Activated CD8-positive, alpha-beta T cell treated with anti-CD3 and anti-CD28 coated beads, Interleukin-2, amount 10 ng/mL, durations not matched to agents 7 days and 5 days (primary cell): ENCODE data around the gene KLRK1. TPM values are rescaled to one million over a fixed set of nuclear protein-coding genes. Genes with fewer than 3 reads are reported as not detected.
"Not testable (repeated sequence)": the region's sequence is repeated elsewhere in the genome, so short reads cannot be mapped to it uniquely, and the experiment has no call there.

Experiments
- ATAC-seq: fragments of 150-1000 bp; cut with Tn5 transposase; one replicate; pipeline ENCODE4 v1.10.0; 2021; ENCODE audit warnings: moderate library complexity
- CTCF ChIA-PET: fragments of 350-600 bp; sonication (Branson Sonifier 250); formaldehyde crosslinking; loops from one replicate; lab custom pipeline; 2021; ENCODE audit warnings: antibody characterized with exemption; lab: Charles Lee
- POLR2A ChIA-PET: fragments of 350-600 bp; sonication (Branson Sonifier 250); formaldehyde crosslinking; loops from one replicate; lab custom pipeline; 2021; ENCODE audit warnings: antibody characterized with exemption; lab: Charles Lee
- DNase-seq: peaks from one replicate; pipeline ENCODE4 v3.0.0-alpha.2; 2020
- H3K27ac Mint-ChIP-seq: one replicate; pipeline ENCODE4 v1.8.0; 2021; ENCODE audit warnings: mild to moderate bottlenecking, mixed read lengths
- H3K27me3 Mint-ChIP-seq: one replicate; pipeline ENCODE4 v1.8.0; 2021; ENCODE audit warnings: low read depth, mixed read lengths
- H3K36me3 Mint-ChIP-seq: one replicate; pipeline ENCODE4 v1.8.0; 2021; ENCODE audit warnings: low read depth, mixed read lengths
- H3K4me1 Mint-ChIP-seq: one replicate; pipeline ENCODE4 v1.8.0; 2021; ENCODE audit warnings: low read depth, mixed read lengths
- H3K4me3 Mint-ChIP-seq: one replicate; pipeline ENCODE4 v1.8.0; 2021; ENCODE audit warnings: mild to moderate bottlenecking, mixed read lengths
- H3K9me3 Mint-ChIP-seq: one replicate; pipeline ENCODE4 v1.8.0; 2022; ENCODE audit warnings: mixed read lengths; ENCODE audit not compliant: insufficient read depth
- total RNA-seq, 2 experiments: library from RNA; stranded (reverse); gene quantifications; one replicate each; pipeline ENCODE4 v1.2.3, GENCODE V29; 2021

The KLRK1 gene
- total RNA-seq, 2 experiments from 2014 or later = 117 to 123 TPM

- H3K36me3 Mint-ChIP-seq = peaks cover 45% of the 10 kb centered on the region
- ChIA-PET CTCF (interaction anchor here (0.9 to 1.6 kb wide), 7 partner anchors 23 to 174 kb away, joined by 3 to 8 read pairs (median 3); no protein-coding TSS in a partner anchor), POLR2A (interaction anchor here (0.6 to 6.0 kb wide), 18 partner anchors 9 to 712 kb away, joined by 3 to 140 read pairs (median 4); partner anchors contain the start of genes CD69 and CLEC2B)
- H3K27me3 Mint-ChIP-seq = no peaks in the 10 kb centered on the region
- H3K4me1 Mint-ChIP-seq = peaks cover 50% of the 10 kb centered on the region
- peak overlapping the region; percentile 96 for H3K27ac Mint-ChIP-seq
- H3K9me3 Mint-ChIP-seq = no peaks in the 10 kb centered on the region
- DNase-seq = peak; percentile 66
- peak overlapping the region; percentile 91 for H3K4me3 Mint-ChIP-seq
- no peak for ATAC-seq
Observed at GRCh38 chr12:10388624-10389413, 1.0 kb downstream of the KLRK1 start.

- peaks cover 47% of the 10 kb centered on the region for H3K4me1 Mint-ChIP-seq
Observed at GRCh38 chr12:10387498-10387897, 2.3 kb downstream of the KLRK1 start.

GRCh38 chr12:10386857-10387256 lies 3.0 kb downstream of the KLRK1 start:
- POLR2A ChIA-PET = interaction anchor here (0.9 to 6.0 kb wide), 16 partner anchors 10 to 736 kb away, joined by 3 to 140 read pairs (median 6); partner anchors contain the start of genes CD69, CLEC2B and CLEC2D
- peak overlapping the region; percentile 96 for H3K27ac Mint-ChIP-seq
- H3K4me3 Mint-ChIP-seq = peak overlapping the region; percentile 91
- H3K9me3 Mint-ChIP-seq = no peaks in the 10 kb centered on the region
- ATAC-seq = no peak
- no peak for DNase-seq
- peaks cover 47% of the 10 kb centered on the region for H3K4me1 Mint-ChIP-seq
- no peaks in the 10 kb centered on the region for H3K27me3 Mint-ChIP-seq
- CTCF ChIA-PET = interaction anchor here (0.9 to 3.0 kb wide), 4 partner anchors 21 to 730 kb away, joined by 3 to 30 read pairs (median 4); no protein-coding TSS in a partner anchor
- peaks cover 63% of the 10 kb centered on the region for H3K36me3 Mint-ChIP-seq

More at GRCh38 chr12:10387498-10387897, 2.3 kb downstream of the KLRK1 start:
- ATAC-seq, H3K9me3 Mint-ChIP-seq, H3K27me3 Mint-ChIP-seq, DNase-seq: not testable (repeated sequence)
- H3K4me3 Mint-ChIP-seq = peak overlapping the region; percentile 91
- ChIA-PET POLR2A (interaction anchor here (0.9 to 6.0 kb wide), 17 partner anchors 10 to 737 kb away, joined by 3 to 140 read pairs (median 8); partner anchors contain the start of genes CD69, CLEC2B and CLEC2D), CTCF (interaction anchor here (0.9 to 3.0 kb wide), 6 partner anchors 21 to 731 kb away, joined by 3 to 30 read pairs (median 4); no protein-coding TSS in a partner anchor)
- peak overlapping the region; percentile 96 for H3K27ac Mint-ChIP-seq
- H3K36me3 Mint-ChIP-seq = peaks cover 56% of the 10 kb centered on the region

GRCh38 chr12:10385166-10385613 lies 4.7 kb downstream of the KLRK1 start:
- Mint-ChIP-seq H3K27me3 (no peaks in the 10 kb centered on the region), H3K4me3 (peak overlapping the region; percentile 70), H3K9me3 (no peaks in the 10 kb centered on the region), H3K4me1 (peaks cover 57% of the 10 kb centered on the region), H3K36me3 (peaks cover 79% of the 10 kb centered on the region), H3K27ac (peak overlapping the region; percentile 83)
- POLR2A ChIA-PET = interaction anchor here (0.6 to 6.0 kb wide), 11 partner anchors 11 to 714 kb away, joined by 3 to 140 read pairs (median 8); partner anchors contain the start of genes CD69 and KLRC4
- ATAC-seq (peak; percentile 35), DNase-seq (no peak)
- CTCF ChIA-PET = interaction anchor here (0.8 to 3.0 kb wide), 3 partner anchors 19 to 170 kb away, joined by 3 to 30 read pairs (median 3); no protein-coding TSS in a partner anchor

- Mint-ChIP-seq H3K4me3 (peak overlapping the region; percentile 70), H3K4me1 (peaks cover 59% of the 10 kb centered on the region), H3K9me3 (no peaks in the 10 kb centered on the region), H3K27me3 (no peaks in the 10 kb centered on the region), H3K36me3 (peaks cover 83% of the 10 kb centered on the region), H3K27ac (peak overlapping the region; percentile 83)
- no peak for ATAC-seq
- ChIA-PET CTCF (interaction anchor here (0.9 to 3.0 kb wide), 2 partner anchors 18 to 171 kb away, joined by 3 to 30 read pairs; no protein-coding TSS in a partner anchor), POLR2A (interaction anchor here (0.6 to 6.0 kb wide), 4 partner anchors 9 to 624 kb away, joined by 3 to 140 read pairs (median 66); partner anchors contain the start of gene CD69)
- DNase-seq = no peak
Observed at GRCh38 chr12:10384191-10384590, 5.7 kb downstream of the KLRK1 start.

- Mint-ChIP-seq H3K27me3 (no peaks in the 10 kb centered on the region), H3K9me3 (no peaks in the 10 kb centered on the region), H3K4me3 (peak overlapping the region; percentile 70), H3K4me1 (peaks cover 73% of the 10 kb centered on the region), H3K36me3 (peaks cover 84% of the 10 kb centered on the region), H3K27ac (peak overlapping the region; percentile 94)
- ChIA-PET CTCF (interaction anchor here (0.9 to 2.0 kb wide), 4 partner anchors 8 to 146 kb away, joined by 3 to 16 read pairs (median 5); no protein-coding TSS in a partner anchor), POLR2A (interaction anchor here (0.8 to 2.8 kb wide), 11 partner anchors 9 to 623 kb away, joined by 3 to 14 read pairs (median 5); no protein-coding TSS in a partner anchor)
- no peak for DNase-seq
- ATAC-seq = peak; percentile 33
Observed at GRCh38 chr12:10381928-10382628, 7.8 kb downstream of the KLRK1 start.

GRCh38 chr12:10378737-10379136 lies 11.1 kb downstream of the KLRK1 start:
- H3K9me3 Mint-ChIP-seq, CTCF ChIA-PET, H3K27me3 Mint-ChIP-seq, DNase-seq, ATAC-seq, H3K27ac Mint-ChIP-seq, H3K4me3 Mint-ChIP-seq: not testable (repeated sequence)
- peaks cover 73% of the 10 kb centered on the region for H3K4me1 Mint-ChIP-seq
- POLR2A ChIA-PET = interaction anchor here (0.9 kb wide), 1 partner anchor 13 kb away, joined by 5 read pairs; no protein-coding TSS in a partner anchor
- peaks cover 79% of the 10 kb centered on the region for H3K36me3 Mint-ChIP-seq

- CTCF ChIA-PET = interaction anchor here (1.5 to 3.8 kb wide), 4 partner anchors 8 to 138 kb away, joined by 4 to 25 read pairs (median 8); no protein-coding TSS in a partner anchor
- Mint-ChIP-seq H3K36me3 (peaks cover 78% of the 10 kb centered on the region), H3K4me1 (peaks cover 75% of the 10 kb centered on the region), H3K4me3 (peak overlapping the region; percentile 27), H3K27ac (peak overlapping the region; percentile 48), H3K27me3 (no peaks in the 10 kb centered on the region), H3K9me3 (peaks cover 5% of the 10 kb centered on the region)
- POLR2A ChIA-PET = interaction anchor here (0.6 to 2.2 kb wide), 6 partner anchors 8 to 179 kb away, joined by 3 to 13 read pairs (median 4); no protein-coding TSS in a partner anchor
- no peak for ATAC-seq
- DNase-seq = no peak
Observed at GRCh38 chr12:10374624-10375018, 15.2 kb downstream of the KLRK1 start.

GRCh38 chr12:10372559-10372958 lies 17.3 kb downstream of the KLRK1 start:
- DNase-seq (peak; percentile 58), ATAC-seq (peak; percentile 76)
- H3K4me1 Mint-ChIP-seq = peaks cover 63% of the 10 kb centered on the region
- peak overlapping the region; percentile 26 for H3K4me3 Mint-ChIP-seq
- ChIA-PET CTCF (no interaction called here), POLR2A (interaction anchor here (1.0 to 1.2 kb wide), 2 partner anchors 9 kb away, joined by 3 to 5 read pairs; no protein-coding TSS in a partner anchor)
- H3K27ac Mint-ChIP-seq = peak overlapping the region; percentile 64
- H3K27me3 Mint-ChIP-seq = no peaks in the 10 kb centered on the region
- peaks cover 11% of the 10 kb centered on the region for H3K9me3 Mint-ChIP-seq
- peaks cover 81% of the 10 kb centered on the region for H3K36me3 Mint-ChIP-seq

- H3K27me3 Mint-ChIP-seq, POLR2A ChIA-PET, CTCF ChIA-PET, DNase-seq, ATAC-seq, H3K4me3 Mint-ChIP-seq: not testable (repeated sequence)
- peak overlapping the region; percentile 73 for H3K27ac Mint-ChIP-seq
- peaks cover 11% of the 10 kb centered on the region for H3K9me3 Mint-ChIP-seq
- H3K4me1 Mint-ChIP-seq = peaks cover 61% of the 10 kb centered on the region
- H3K36me3 Mint-ChIP-seq = peaks cover 81% of the 10 kb centered on the region
Observed at GRCh38 chr12:10371893-10372535, 17.8 kb downstream of the KLRK1 start.
